ENCODE measurements around the gene ANKRD33B. TPM values are rescaled to one million over a fixed set of nuclear protein-coding genes. Genes with fewer than 3 reads are reported as not detected.

ANKRD33B gene
- total and polyA plus RNA-seq, 2 of the 13 experiments (the other 11 are each of a cell fraction or from before 2014, with no cell fraction given) = 0.02 TPM; not detected in 1

DNA sequence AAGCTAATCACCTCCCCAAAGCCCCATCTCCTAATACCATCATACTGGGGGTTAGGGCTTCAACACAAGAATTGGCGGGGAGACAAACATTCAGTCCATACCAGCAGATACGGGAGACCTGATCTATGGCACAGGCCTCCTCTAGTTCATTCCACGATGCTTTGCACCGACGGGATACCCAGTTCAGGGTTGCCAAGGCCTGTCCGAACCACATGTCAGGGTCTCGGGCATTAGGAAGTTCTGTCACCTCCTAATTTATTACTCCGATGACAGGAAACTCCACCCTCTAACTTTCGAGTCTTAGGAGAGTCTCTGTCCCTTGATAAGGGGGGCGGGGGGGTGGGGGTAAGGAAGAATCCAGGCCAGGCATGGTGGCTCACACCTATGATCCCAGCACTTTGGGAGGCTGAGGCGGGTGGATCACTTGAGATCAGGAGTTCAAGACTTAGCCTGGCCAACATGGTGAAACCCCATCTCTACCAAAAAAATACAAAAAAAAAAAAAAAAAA, 23.8 kb upstream of the ANKRD33B start:
- Histone ChIP-seq H3K4me2 (ENCODE audit: low read depth, low read length) (no peak overlapping the region), H3K79me2 (ENCODE audit: insufficient read depth, low read length) (no peaks in the 10 kb centered on the region), H3K9me3 (ENCODE audit: low read length) (no peaks in the 10 kb centered on the region), H3K36me3 (replicated peaks in 1 of 2; ENCODE audit: control insufficient read depth in 1 of 2, insufficient read depth in 2 of 2, low read length in 2 of 2) (no peaks in the 10 kb centered on the region), H3K4me1 (ENCODE audit: insufficient read depth, low read length) (no peaks in the 10 kb centered on the region), H3K27me3 (ENCODE audit: control insufficient read depth in 1 of 2, insufficient read depth in 2 of 2, low read length in 2 of 2) (peaks cover 0 to 25% of the 10 kb centered on the region in 2 experiments; a peak in 3 of 5 replicates), H3K4me3 (replicated peaks in 1 of 3; ENCODE audit: insufficient read depth in 1 of 3, low read depth in 2 of 3, low read length in 3 of 3) (no peak overlapping the region), H4K20me1 (ENCODE audit: insufficient read depth, low read length) (no peaks in the 10 kb centered on the region), H3K27ac (ENCODE audit: extremely low read length, insufficient read depth, low read length) (no peak overlapping the region), H2AFZ (ENCODE audit: low read length) (no peak overlapping the region), H3K9ac (ENCODE audit: insufficient read depth, low read depth, low read length) (no peak overlapping the region)
- in situ Hi-C loops (cut with HindIII; ENCODE audit: extremely low pct_ligation_motif_present, low pct_unique_long_range_greater_than_20kb) (no loop called here), intact Hi-C loops (cut with micrococcal nuclease; ENCODE audit: unreplicated experiment) (no loop called here)
- POLR2A ChIA-PET = no interaction called here
- no peak for DNase-seq (ENCODE audit: low spot score)
- ATAC-seq = no peak
- WGBS (ENCODE audit: low lambda C conversion rate) = 54% methylated on average over 11 of the region's 11 CpGs
- no peak for FAIRE-seq
- no TSS peak for BruUV-seq (replicated peaks)
- CTCF ChIA-PET (ENCODE audit: low intra/inter-chr PET ratio, low total read pairs) = no interaction called here
- TF ChIP-seq TOPORS (CRISPR knock-in tag; IDR thresholded peaks at IDR 0.05) (no peak), ARID3A (IDR thresholded peaks at IDR 0.05; ENCODE audit: low read depth, low read length) (no peak), PAF1 (CRISPR knock-in tag; IDR thresholded peaks at IDR 0.05) (no peak), ZNF7 (CRISPR knock-in tag; IDR thresholded peaks at IDR 0.05) (no peak), ZNF737 (CRISPR knock-in tag; IDR thresholded peaks at IDR 0.05; ENCODE audit: borderline replicate concordance) (no peak), MBD4 (IDR thresholded peaks at IDR 0.05; ENCODE audit: borderline replicate concordance, low read length) (no peak), ZBTB33 (CRISPR knock-in tag; IDR thresholded peaks at IDR 0.05) (no peak), ZNF367 (CRISPR knock-in tag; IDR thresholded peaks at IDR 0.05; ENCODE audit: borderline replicate concordance) (no peak)
- TF ChIP-seq, protein P1, sequence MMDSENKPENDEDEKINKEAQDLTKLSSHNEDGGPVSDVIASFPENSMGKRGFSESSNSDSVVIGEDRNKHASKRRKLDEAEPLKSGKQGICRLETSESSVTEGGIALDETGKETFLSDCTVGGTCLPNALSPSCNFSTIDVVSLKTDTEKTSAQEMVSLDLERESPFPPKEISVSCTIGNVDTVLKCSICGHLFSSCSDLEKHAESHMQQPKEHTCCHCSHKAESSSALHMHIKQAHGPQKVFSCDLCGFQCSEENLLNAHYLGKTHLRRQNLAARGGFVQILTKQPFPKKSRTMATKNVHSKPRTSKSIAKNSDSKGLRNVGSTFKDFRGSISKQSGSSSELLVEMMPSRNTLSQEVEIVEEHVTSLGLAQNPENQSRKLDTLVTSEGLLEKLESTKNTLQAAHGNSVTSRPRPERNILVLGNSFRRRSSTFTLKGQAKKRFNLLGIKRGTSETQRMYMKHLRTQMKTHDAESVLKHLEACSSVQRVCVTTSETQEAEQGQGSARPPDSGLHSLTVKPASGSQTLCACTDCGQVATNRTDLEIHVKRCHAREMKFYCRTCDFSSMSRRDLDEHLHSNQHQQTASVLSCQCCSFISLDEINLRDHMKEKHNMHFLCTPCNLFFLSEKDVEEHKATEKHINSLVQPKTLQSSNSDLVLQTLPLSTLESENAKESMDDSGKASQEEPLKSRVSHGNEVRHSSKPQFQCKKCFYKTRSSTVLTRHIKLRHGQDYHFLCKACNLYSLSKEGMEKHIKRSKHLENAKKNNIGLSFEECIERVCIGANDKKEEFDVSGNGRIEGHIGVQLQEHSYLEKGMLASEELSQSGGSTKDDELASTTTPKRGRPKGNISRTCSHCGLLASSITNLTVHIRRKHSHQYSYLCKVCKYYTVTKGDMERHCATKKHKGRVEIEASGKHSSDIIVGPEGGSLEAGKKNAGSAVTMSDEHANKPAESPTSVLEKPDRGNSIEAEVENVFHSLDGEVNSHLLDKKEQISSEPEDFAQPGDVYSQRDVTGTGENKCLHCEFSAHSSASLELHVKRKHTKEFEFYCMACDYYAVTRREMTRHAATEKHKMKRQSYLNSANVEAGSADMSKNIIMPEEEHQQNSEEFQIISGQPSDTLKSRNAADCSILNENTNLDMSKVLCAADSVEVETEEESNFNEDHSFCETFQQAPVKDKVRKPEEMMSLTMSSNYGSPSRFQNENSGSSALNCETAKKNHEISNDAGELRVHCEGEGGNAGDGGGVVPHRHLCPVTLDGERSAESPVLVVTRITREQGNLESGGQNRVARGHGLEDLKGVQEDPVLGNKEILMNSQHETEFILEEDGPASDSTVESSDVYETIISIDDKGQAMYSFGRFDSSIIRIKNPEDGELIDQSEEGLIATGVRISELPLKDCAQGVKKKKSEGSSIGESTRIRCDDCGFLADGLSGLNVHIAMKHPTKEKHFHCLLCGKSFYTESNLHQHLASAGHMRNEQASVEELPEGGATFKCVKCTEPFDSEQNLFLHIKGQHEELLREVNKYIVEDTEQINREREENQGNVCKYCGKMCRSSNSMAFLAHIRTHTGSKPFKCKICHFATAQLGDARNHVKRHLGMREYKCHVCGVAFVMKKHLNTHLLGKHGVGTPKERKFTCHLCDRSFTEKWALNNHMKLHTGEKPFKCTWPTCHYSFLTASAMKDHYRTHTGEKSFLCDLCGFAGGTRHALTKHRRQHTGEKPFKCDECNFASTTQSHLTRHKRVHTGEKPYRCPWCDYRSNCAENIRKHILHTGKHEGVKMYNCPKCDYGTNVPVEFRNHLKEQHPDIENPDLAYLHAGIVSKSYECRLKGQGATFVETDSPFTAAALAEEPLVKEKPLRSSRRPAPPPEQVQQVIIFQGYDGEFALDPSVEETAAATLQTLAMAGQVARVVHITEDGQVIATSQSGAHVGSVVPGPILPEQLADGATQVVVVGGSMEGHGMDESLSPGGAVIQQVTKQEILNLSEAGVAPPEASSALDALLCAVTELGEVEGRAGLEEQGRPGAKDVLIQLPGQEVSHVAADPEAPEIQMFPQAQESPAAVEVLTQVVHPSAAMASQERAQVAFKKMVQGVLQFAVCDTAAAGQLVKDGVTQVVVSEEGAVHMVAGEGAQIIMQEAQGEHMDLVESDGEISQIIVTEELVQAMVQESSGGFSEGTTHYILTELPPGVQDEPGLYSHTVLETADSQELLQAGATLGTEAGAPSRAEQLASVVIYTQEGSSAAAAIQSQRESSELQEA (CRISPR knock-in tag; IDR thresholded peaks at IDR 0.05; ENCODE audit: not compliant biosample characterization) = no peak
- TF ChIP-seq, protein P2, sequence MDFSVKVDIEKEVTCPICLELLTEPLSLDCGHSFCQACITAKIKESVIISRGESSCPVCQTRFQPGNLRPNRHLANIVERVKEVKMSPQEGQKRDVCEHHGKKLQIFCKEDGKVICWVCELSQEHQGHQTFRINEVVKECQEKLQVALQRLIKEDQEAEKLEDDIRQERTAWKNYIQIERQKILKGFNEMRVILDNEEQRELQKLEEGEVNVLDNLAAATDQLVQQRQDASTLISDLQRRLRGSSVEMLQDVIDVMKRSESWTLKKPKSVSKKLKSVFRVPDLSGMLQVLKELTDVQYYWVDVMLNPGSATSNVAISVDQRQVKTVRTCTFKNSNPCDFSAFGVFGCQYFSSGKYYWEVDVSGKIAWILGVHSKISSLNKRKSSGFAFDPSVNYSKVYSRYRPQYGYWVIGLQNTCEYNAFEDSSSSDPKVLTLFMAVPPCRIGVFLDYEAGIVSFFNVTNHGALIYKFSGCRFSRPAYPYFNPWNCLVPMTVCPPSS (IDR thresholded peaks at IDR 0.05) = no peak
